ENCODE measurements around the gene ACKR2. TPM values are rescaled to one million over a fixed set of nuclear protein-coding genes. Genes with fewer than 3 reads are reported as not detected.

Gene ACKR2
- total and polyA plus RNA-seq, 8 donors = 0.15 to 2.4 (median 0.50) TPM; not detected in 3

DNA sequence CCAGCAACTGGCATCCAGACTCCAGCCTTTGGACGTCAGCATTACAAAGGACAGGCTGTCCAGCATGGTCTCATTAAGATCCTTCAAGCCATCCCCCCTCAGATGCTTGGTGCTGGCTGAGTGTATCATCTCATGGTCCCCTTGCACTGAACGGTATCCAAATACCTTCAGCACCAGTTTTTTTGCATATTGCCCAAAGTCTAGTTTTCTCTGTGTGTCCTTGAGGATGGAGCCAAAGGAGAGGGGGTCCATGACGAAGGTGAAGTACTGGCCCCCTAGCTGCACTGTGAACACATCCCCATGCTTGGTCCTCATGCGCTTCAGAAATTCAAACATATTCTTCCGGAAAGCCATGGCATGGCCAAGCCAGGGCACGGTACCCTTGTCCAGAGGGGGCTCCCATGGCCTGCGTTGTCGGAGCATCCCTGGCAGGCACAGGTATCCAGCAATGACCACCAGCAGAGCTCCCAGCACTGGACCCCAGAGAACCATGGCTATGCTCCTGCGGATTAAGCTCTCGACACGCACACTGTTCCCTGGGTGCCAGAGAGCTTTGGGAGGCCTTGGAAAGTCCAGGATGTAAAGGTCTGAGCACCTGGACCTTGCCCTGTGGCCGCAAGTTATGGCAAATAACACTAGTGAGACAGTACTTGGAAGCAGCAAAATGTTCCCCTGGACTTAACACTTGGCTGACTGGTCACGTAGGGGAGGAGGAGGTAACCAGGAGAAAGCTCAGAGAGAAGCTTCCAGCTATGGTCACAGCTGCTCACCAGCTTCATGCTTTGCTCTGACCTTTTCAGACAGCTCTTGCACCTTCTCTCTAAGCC is 66.3 kb downstream of the ACKR2 start, which contains the start of gene CYP8B1:
Gene CYP8B1 (minus strand): TSS at position 555 of the 827 bp plus-strand sequence. CDS start 63 bp downstream, at position 492.
- H3K36me3 ChIP-seq = no peaks in the 10 kb centered on the region
- TF ChIP-seq POLR2A (IDR thresholded peaks at IDR 0.05) = no peak
- no peak for TF ChIP-seq EP300 (IDR thresholded peaks at IDR 0.05)
- no peak for TF ChIP-seq POLR2AphosphoS5 (IDR thresholded peaks at IDR 0.05)
- TF ChIP-seq, protein P1, sequence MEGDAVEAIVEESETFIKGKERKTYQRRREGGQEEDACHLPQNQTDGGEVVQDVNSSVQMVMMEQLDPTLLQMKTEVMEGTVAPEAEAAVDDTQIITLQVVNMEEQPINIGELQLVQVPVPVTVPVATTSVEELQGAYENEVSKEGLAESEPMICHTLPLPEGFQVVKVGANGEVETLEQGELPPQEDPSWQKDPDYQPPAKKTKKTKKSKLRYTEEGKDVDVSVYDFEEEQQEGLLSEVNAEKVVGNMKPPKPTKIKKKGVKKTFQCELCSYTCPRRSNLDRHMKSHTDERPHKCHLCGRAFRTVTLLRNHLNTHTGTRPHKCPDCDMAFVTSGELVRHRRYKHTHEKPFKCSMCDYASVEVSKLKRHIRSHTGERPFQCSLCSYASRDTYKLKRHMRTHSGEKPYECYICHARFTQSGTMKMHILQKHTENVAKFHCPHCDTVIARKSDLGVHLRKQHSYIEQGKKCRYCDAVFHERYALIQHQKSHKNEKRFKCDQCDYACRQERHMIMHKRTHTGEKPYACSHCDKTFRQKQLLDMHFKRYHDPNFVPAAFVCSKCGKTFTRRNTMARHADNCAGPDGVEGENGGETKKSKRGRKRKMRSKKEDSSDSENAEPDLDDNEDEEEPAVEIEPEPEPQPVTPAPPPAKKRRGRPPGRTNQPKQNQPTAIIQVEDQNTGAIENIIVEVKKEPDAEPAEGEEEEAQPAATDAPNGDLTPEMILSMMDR (IDR thresholded peaks at IDR 0.05) = no peak
- no peak within 1 kb of the TSS for H3K4me3 ChIP-seq
- H3K27ac ChIP-seq = no peak within 1 kb of the TSS
- 69 to 80% (median 78%) methylated on average over 10 to 13 of the region's 13 CpGs for WGBS, 5 donors
- intact Hi-C loops (cut with DNase I; ENCODE audit: low total_unique reads) = no loop called here
- H3K4me1 ChIP-seq = peaks cover 0 to 12% (median 7%) of the 10 kb centered on the region in 4 donors
- DNase-seq = no peak
- H3K9me3 ChIP-seq = no peaks in the 10 kb centered on the region
- H3K27me3 ChIP-seq = no peaks in the 10 kb centered on the region

DNA sequence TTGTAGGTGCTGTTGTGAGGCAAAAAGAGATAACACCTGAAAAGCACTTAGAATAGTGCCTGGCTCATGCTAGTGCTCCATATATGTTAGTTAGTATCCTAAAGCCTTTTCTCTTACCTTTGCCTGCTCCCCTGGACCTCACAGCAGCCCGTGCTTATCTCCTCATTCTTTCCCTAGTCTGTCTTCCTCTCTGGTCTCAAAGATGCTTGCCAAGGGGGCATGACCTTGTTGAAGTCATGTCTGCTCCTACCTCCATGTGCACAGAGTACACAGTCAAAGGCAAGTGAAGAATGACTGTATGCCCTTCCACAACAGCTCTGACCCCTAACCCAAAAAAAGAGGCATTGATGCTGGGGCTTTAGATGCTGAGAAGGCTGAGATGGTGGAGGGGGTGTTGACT is 67.2 kb downstream of the ACKR2 start:
- no peak overlapping the region for H3K27ac ChIP-seq
- H3K27me3 ChIP-seq = no peaks in the 10 kb centered on the region
- DNase-seq = no peak
- WGBS, 5 donors = 24 to 50% (median 39%) methylated on average over 1 of the region's 1 CpG
- H3K9me3 ChIP-seq = no peaks in the 10 kb centered on the region
- intact Hi-C loops (cut with DNase I; ENCODE audit: low total_unique reads) = no loop called here
- H3K36me3 ChIP-seq = no peaks in the 10 kb centered on the region
- no peak overlapping the region for H3K4me3 ChIP-seq
- peaks cover 0 to 21% (median 15%) of the 10 kb centered on the region in 4 donors for H3K4me1 ChIP-seq
- TF ChIP-seq POLR2AphosphoS5 (IDR thresholded peaks at IDR 0.05) (no peak), EP300 (IDR thresholded peaks at IDR 0.05) (no peak), POLR2A (IDR thresholded peaks at IDR 0.05) (no peak)
- TF ChIP-seq, protein P1 (IDR thresholded peaks at IDR 0.05) = no peak

DNA sequence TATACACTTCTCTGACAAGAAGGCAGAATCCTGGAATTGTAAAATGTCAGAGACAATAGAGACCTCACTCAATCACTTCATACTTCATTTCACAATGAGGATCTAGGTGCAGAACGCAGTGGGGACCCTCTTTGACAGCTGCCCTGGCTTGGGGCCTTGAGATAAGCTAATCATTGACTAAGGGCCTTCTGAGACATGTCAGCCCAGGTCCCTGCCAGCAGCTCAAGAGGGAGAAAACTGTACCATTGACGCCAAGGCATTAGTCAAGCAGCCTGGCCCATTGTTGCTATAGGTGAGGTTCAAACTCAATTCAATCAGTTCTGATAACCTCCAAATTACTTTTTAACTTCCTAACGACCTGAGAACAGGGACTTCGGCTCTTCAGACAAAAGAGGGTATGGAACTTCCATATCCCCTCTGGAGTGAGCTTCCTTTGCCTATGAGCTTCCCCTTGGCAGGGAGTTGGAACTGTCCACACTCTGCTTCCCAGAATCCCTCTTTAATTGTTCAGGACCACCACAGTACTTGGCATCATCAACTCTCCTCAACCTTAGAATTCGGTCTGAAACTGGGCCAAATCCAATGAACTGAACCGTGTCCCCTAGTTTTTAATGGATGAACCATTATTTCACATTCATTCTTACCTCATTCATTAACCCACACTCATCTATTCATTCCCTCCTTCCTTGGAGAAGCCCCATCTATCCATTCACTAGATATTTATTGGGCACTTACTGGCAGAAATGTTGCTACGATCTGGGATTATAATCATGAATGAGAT is 67.9 kb downstream of the ACKR2 start:
- Histone ChIP-seq H3K4me3 (no peak overlapping the region), H3K4me1 (peaks cover 0 to 16% (median 13%) of the 10 kb centered on the region in 4 donors), H3K27ac (no peak overlapping the region), H3K36me3 (no peaks in the 10 kb centered on the region), H3K9me3 (no peaks in the 10 kb centered on the region), H3K27me3 (no peaks in the 10 kb centered on the region)
- no peak for DNase-seq
- intact Hi-C loops (cut with DNase I; ENCODE audit: low total_unique reads) = no loop called here
- 44 to 63% (median 50%) methylated on average over 7 of the region's 7 CpGs for WGBS, 5 donors
- TF ChIP-seq, protein P1 (IDR thresholded peaks at IDR 0.05) = no peak
- TF ChIP-seq POLR2A (IDR thresholded peaks at IDR 0.05) (no peak), EP300 (IDR thresholded peaks at IDR 0.05) (no peak), POLR2AphosphoS5 (IDR thresholded peaks at IDR 0.05) (no peak)

DNA sequence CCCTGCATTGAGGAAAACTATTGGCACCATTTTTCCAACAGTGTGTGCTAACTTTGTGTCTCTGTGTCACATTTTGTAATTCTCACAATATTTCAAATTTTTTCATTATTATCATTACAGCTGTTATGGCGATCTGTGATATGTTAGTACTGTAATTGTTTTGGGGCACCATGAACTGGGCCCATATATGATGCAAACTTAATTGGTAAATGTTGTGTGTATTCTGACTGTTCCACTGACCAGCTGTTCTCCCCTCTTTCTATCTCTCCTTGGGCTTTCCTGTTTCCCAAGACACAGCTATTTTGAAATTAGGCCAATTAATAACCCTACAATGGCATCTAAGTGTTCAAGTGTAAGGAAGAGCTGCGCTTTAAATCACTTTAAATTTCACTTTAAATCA is 68.6 kb downstream of the ACKR2 start:
- Histone ChIP-seq H3K4me3 (no peak overlapping the region), H3K36me3 (no peaks in the 10 kb centered on the region), H3K4me1 (peaks cover 0 to 16% (median 13%) of the 10 kb centered on the region in 4 donors), H3K27me3 (no peaks in the 10 kb centered on the region), H3K9me3 (no peaks in the 10 kb centered on the region), H3K27ac (no peak overlapping the region)
- intact Hi-C loops (cut with DNase I; ENCODE audit: low total_unique reads) = no loop called here
- TF ChIP-seq POLR2A (IDR thresholded peaks at IDR 0.05) (no peak), EP300 (IDR thresholded peaks at IDR 0.05) (no peak), POLR2AphosphoS5 (IDR thresholded peaks at IDR 0.05) (no peak)
- TF ChIP-seq, protein P1 (IDR thresholded peaks at IDR 0.05) = no peak
- 84 to 99% (median 92%) methylated on average over 2 of the region's 2 CpGs for WGBS, 5 donors
- no peak for DNase-seq

Measured in stomach (tissue), 9 donors.